Tibial nerve (tissue), 4 donors: ENCODE data around the gene SPATS2. TPM values are rescaled to one million over a fixed set of nuclear protein-coding genes. Genes with fewer than 3 reads are reported as not detected.

ENCODE experiments used
- DNase-seq, 2 donors: peaks; one replicate each; pipeline ENCODE4 v3.0.0-alpha.2; 2019; ENCODE audit warnings: low spot score in 2 of 2
- H3K27ac ChIP-seq, 4 donors: fragments of 200-600 bp; sonication (generic) in 3 of 4; one replicate each; pipeline ENCODE4 v1.5.1; 2017 to 2019; ENCODE audit warnings: mild to moderate bottlenecking in 1 of 4
- H3K27me3 ChIP-seq, 2 donors: fragments of 200-600 bp; sonication (generic) in 1 of 2; one replicate each; pipeline versions ENCODE4 v1.5.1 to v1.6.0; 2017 to 2019
- H3K36me3 ChIP-seq, 3 donors: fragments of 200-600 bp; sonication (generic); one replicate each; pipeline ENCODE4 v1.5.1; 2018 to 2019
- H3K4me1 ChIP-seq, 4 donors: fragments of 200-600 bp; sonication (generic) in 3 of 4; one replicate each; pipeline ENCODE4 v1.5.1; 2017 to 2019
- H3K4me3 ChIP-seq, 4 donors: fragments of 200-600 bp; sonication (generic) in 3 of 4; one replicate each; pipeline ENCODE4 v1.5.1; 2017 to 2019; ENCODE audit warnings: mild to moderate bottlenecking in 1 of 4, moderate library complexity in 1 of 4
- H3K9me3 ChIP-seq, 4 donors: fragments of 200-600 bp; sonication (generic) in 3 of 4; one replicate each; pipeline ENCODE4 v1.5.1; 2017 to 2019
- CTCF ChIP-seq, 5 experiments: fragments of 200-600 bp in 3 of 5; fragments of 450-650 bp in 2 of 5; sonication (generic) in 3 of 5; IDR thresholded peaks; one replicate each; pipeline ENCODE4 v1.5.1; 2016 to 2019; ENCODE audit warnings: antibody characterized with exemption in 5 of 5, mild to moderate bottlenecking in 3 of 5, moderate library complexity in 2 of 5
- EP300 ChIP-seq, 2 donors: sonication (generic); formaldehyde crosslinking; IDR thresholded peaks; one replicate each; pipeline ENCODE4 v1.6.1; 2017; ENCODE audit warnings: antibody characterized with exemption in 2 of 2, mild to moderate bottlenecking in 1 of 2
- POLR2A ChIP-seq, 2 donors: fragments of 450-650 bp; IDR thresholded peaks; one replicate each; pipeline ENCODE4 v1.6.1; 2017; ENCODE audit warnings: antibody characterized with exemption in 2 of 2, mild to moderate bottlenecking in 2 of 2, moderate library complexity in 2 of 2
- WGBS, 2 donors: methylation state at CpG; one replicate each; pipeline ENCODE4 v1.1.5; 2018; 5-methylcytosine and 5-hydroxymethylcytosine counted together
- total RNA-seq, 4 donors: library from RNA; depleted of rRNA; stranded (reverse); fragments of >200 nt; gene quantifications; one replicate each; pipeline ENCODE4 v1.1.0, GENCODE V29; 2016

SPATS2 gene
- total RNA-seq, 4 donors from 2014 or later: 5.9 to 14.7 (median 9.8) TPM

- no peak for DNase-seq
- no peak overlapping the region for H3K27ac ChIP-seq
- 68 to 69% methylated on average over 3 of the region's 3 CpGs for WGBS, 2 donors
- H3K4me3 ChIP-seq: no peak overlapping the region
- H3K36me3 ChIP-seq: no peaks in the 10 kb centered on the region
- peaks cover 0 to 64% of the 10 kb centered on the region in 2 donors for H3K27me3 ChIP-seq
- TF ChIP-seq EP300 (IDR thresholded peaks at IDR 0.05): no peak
- H3K4me1 ChIP-seq: peaks cover 0 to 14% (median 13%) of the 10 kb centered on the region in 4 donors
- no peaks in the 10 kb centered on the region for H3K9me3 ChIP-seq
Measured at GRCh38 chr12:49546481-49546880, 179.2 kb downstream of the SPATS2 start.

DNA sequence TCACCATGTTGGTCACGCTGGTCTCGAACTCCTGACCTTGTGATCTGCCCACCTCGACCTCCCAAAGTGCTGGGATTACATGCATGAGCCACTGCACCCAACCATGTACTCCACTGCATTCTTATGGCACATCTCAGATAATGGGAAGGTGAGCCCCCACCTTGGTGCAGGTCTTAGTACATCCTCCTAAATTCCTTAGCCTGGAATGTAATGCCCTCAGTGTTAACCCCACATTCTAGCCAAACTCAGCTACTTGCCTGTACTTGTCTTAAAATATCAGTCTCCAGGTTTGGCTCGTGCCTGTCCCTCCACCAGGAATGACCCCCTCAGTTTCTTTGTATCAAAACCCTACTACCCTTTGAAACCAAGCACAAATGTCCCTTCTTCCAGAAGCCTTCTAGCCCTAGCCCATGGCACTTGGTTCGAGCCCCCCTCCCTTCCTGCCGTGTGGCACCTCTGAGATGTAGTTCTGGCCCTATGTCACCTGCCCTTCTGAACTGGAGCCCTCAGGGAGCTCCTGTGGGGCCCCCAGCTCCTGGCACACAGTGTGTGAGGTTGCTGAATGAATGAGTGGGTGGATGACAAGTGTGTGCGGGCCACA lies 179.9 kb downstream of the SPATS2 start:
- Histone ChIP-seq H3K4me1 (peaks cover 0 to 14% (median 13%) of the 10 kb centered on the region in 4 donors), H3K27me3 (peaks cover 0 to 64% of the 10 kb centered on the region in 2 donors), H3K27ac (no peak overlapping the region), H3K9me3 (no peaks in the 10 kb centered on the region), H3K4me3 (no peak overlapping the region), H3K36me3 (no peaks in the 10 kb centered on the region)
- DNase-seq: no peak
- TF ChIP-seq CTCF (IDR thresholded peaks at IDR 0.05): no peak
- no peak for TF ChIP-seq POLR2A (IDR thresholded peaks at IDR 0.05)
- no peak for TF ChIP-seq EP300 (IDR thresholded peaks at IDR 0.05)
- WGBS, 2 donors: 76 to 89% methylated on average over 7 of the region's 7 CpGs

GRCh38 chr12:49548481-49548821 lies 181.2 kb downstream of the SPATS2 start:
- H3K4me1 ChIP-seq: peaks cover 0 to 14% (median 13%) of the 10 kb centered on the region in 4 donors
- no peak for DNase-seq
- peaks cover 0 to 55% of the 10 kb centered on the region in 2 donors for H3K27me3 ChIP-seq
- TF ChIP-seq POLR2A (IDR thresholded peaks at IDR 0.05) (no peak), CTCF (IDR thresholded peaks at IDR 0.05) (no peak), EP300 (IDR thresholded peaks at IDR 0.05) (no peak)
- 34 to 45% methylated on average over 8 of the region's 8 CpGs for WGBS, 2 donors
- H3K36me3 ChIP-seq: no peaks in the 10 kb centered on the region
- no peak overlapping the region for H3K27ac ChIP-seq
- H3K4me3 ChIP-seq: peak overlapping the region; percentile 24 to 45 (median 34)
- H3K9me3 ChIP-seq: no peaks in the 10 kb centered on the region

- TF ChIP-seq POLR2A (IDR thresholded peaks at IDR 0.05) (no peak), CTCF (IDR thresholded peaks at IDR 0.05) (peak in 4 of 5 experiments; percentile 41 to 58 (median 50))
- H3K9me3 ChIP-seq: no peaks in the 10 kb centered on the region
- H3K4me3 ChIP-seq: peak overlapping the region; percentile 24 to 45 (median 34)
- DNase-seq: no peak
- H3K27ac ChIP-seq: no peak overlapping the region
- 13 to 30% methylated on average over 4 to 69 of the region's 70 CpGs for WGBS, 2 donors
- H3K36me3 ChIP-seq: no peaks in the 10 kb centered on the region
- H3K4me1 ChIP-seq: peaks cover 0 to 14% (median 13%) of the 10 kb centered on the region in 4 donors
- peaks cover 0 to 49% of the 10 kb centered on the region in 2 donors for H3K27me3 ChIP-seq
Measured at GRCh38 chr12:49548822-49549648, 181.8 kb downstream of the SPATS2 start.

DNA sequence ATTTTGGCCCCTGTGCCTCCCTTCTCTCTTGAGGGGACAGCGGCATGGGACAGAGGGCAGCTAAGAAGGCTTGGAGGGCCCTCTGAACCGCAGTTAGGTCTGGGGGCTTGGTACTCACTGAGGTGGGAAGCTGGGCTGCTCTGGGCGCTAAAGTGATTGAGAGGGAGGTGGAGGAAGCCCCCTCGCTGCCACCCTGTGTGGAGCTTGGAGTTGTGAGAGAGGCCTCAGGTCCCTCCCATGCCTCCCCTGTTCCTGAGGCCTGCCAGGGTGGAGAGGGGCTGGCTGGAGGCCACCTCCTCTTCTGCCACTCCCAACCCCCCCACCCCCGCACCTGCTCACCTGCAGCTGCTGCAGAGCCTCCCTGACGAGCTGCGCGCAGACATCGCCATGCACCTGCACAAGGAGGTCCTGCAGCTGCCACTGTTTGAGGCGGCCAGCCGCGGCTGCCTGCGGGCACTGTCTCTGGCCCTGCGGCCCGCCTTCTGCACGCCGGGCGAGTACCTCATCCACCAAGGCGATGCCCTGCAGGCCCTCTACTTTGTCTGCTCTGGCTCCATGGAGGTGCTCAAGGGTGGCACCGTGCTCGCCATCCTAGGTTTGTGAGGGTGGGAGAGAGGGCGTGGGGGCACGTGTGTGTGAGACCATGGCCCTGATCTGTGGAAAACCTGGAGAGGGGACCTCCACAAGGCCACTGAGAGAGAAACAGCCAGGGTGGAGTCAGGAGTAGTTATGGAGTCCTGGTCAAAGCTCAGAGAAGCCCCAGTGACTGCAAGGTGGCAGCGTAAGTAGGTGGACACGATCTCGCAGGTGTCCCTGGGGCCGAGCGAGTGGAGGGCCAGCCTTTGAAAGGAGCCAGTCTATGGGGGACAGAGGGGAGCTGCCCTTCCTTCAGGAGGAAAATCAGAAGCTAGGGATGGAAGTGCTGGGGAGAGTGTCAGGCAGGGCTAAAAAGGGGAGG lies 182.8 kb downstream of the SPATS2 start:
- no peak for DNase-seq
- Histone ChIP-seq H3K27me3 (peaks cover 0 to 40% of the 10 kb centered on the region in 2 donors), H3K27ac (no peak overlapping the region), H3K9me3 (no peaks in the 10 kb centered on the region), H3K36me3 (no peaks in the 10 kb centered on the region), H3K4me3 (peak overlapping the region in 1 of 4 donors; percentile 45), H3K4me1 (peaks cover 0 to 14% (median 13%) of the 10 kb centered on the region in 4 donors)
- TF ChIP-seq POLR2A (IDR thresholded peaks at IDR 0.05) (no peak), CTCF (IDR thresholded peaks at IDR 0.05) (no peak), EP300 (IDR thresholded peaks at IDR 0.05) (no peak)
- WGBS, 2 donors: 89 to 91% methylated on average over 19 to 27 of the region's 28 CpGs
